GM23248 (cell line): ENCODE measurements around the gene IRAG1. TPM values are rescaled to one million over a fixed set of nuclear protein-coding genes. Genes with fewer than 3 reads are reported as not detected.

Experiments used
- DNase-seq: peaks from one replicate; pipeline ENCODE4 v3.0.0-alpha.2; 2015
- H2AFZ ChIP-seq: fragments of 200-600 bp; sonication (generic); 2 replicates; pipeline ENCODE4 v1.6.1; 2016; ENCODE audit warnings: antibody characterized with exemption
- H3F3A ChIP-seq: fragments of 200-600 bp; sonication (generic); 2 replicates; pipeline ENCODE4 v1.6.1; 2016; ENCODE audit warnings: mild to moderate bottlenecking, antibody characterized with exemption, mixed run types; ENCODE audit not compliant: insufficient read depth
- H3K27ac ChIP-seq: fragments of 200-600 bp; sonication (generic); 2 replicates; pipeline ENCODE4 v1.5.1; 2016; ENCODE audit warnings: mild to moderate bottlenecking
- H3K27me3 ChIP-seq: fragments of 200-600 bp; sonication (generic); replicated peaks from 2 replicates; pipeline ENCODE4 v1.6.1; 2016; ENCODE audit warnings: mild to moderate bottlenecking; ENCODE audit not compliant: insufficient read depth
- H3K36me3 ChIP-seq: fragments of 200-600 bp; sonication (generic); 2 replicates; pipeline ENCODE4 v1.6.1; 2016; ENCODE audit warnings: low read depth, mild to moderate bottlenecking
- H3K4me1 ChIP-seq: fragments of 200-600 bp; sonication (generic); 2 replicates; pipeline ENCODE4 v1.6.1; 2016; ENCODE audit warnings: mild to moderate bottlenecking; ENCODE audit not compliant: insufficient read depth
- H3K4me2 ChIP-seq: fragments of 200-600 bp; sonication (generic); one replicate; pipeline ENCODE4 v1.6.1; 2016; ENCODE audit warnings: mild to moderate bottlenecking; ENCODE audit not compliant: unreplicated experiment
- H3K4me3 ChIP-seq: fragments of 200-600 bp; sonication (generic); 2 replicates; pipeline ENCODE4 v1.5.1; 2016; ENCODE audit warnings: mild to moderate bottlenecking
- H3K79me2 ChIP-seq: fragments of 200-600 bp; sonication (generic); 2 replicates; pipeline ENCODE4 v1.6.1; 2016; ENCODE audit warnings: mild to moderate bottlenecking; ENCODE audit not compliant: insufficient read depth
- H3K9ac ChIP-seq: fragments of 200-600 bp; sonication (generic); 2 replicates; pipeline ENCODE4 v1.6.1; 2016; ENCODE audit warnings: mild to moderate bottlenecking
- H3K9me2 ChIP-seq: fragments of 200-600 bp; sonication (generic); 2 replicates; pipeline ENCODE4 v1.6.1; 2016; ENCODE audit warnings: mixed run types, mild to moderate bottlenecking, moderate library complexity; ENCODE audit not compliant: insufficient read depth
- H3K9me3 ChIP-seq: fragments of 200-600 bp; sonication (generic); one replicate; pipeline ENCODE4 v1.6.1; 2017; ENCODE audit warnings: low read depth
- H4K20me1 ChIP-seq: fragments of 200-600 bp; sonication (generic); 2 replicates; pipeline ENCODE4 v1.6.0; 2016; ENCODE audit not compliant: insufficient read depth
- EZH2 ChIP-seq: fragments of 200-600 bp; sonication (generic); IDR thresholded peaks from 2 replicates; pipeline ENCODE4 v1.6.1; 2018; ENCODE audit warnings: antibody characterized with exemption, mild to moderate bottlenecking; ENCODE audit not compliant: insufficient read depth, poor library complexity, severe bottlenecking
- EZH2phosphoT487 ChIP-seq: fragments of 200-600 bp; sonication (generic); IDR thresholded peaks from 2 replicates; pipeline ENCODE4 v1.6.1; 2018; ENCODE audit warnings: antibody characterized with exemption, moderate library complexity, mild to moderate bottlenecking, low read depth; ENCODE audit not compliant: insufficient read depth
- WGBS, 2 experiments: methylation state at CpG; one replicate each; pipeline ENCODE4 v1.1.6; 2015 to 2017; ENCODE audit warnings: low lambda C conversion rate in 2 of 2, low coverage in 1 of 2; ENCODE audit errors: missing lambda C conversion rate in 2 of 2; 5-methylcytosine and 5-hydroxymethylcytosine counted together
- in situ Hi-C: fragments of 300-500 bp; cut with MboI; formaldehyde crosslinking; loops from 2 replicates; pipeline ENCODE4 v1.15.0; 2020
- polyA plus RNA-seq: library from polyadenylated mRNA; unstranded; fragments of >200 nt; fragmentation: Nextera tagmentation; extraction: Ambion mirVana; gene quantifications from 2 replicates; pipeline ENCODE4 v1.2.1, GENCODE V29; 2016
- total RNA-seq: library from RNA; depleted of rRNA; stranded (reverse); fragments of >200 nt; shearing (Covaris generic); gene quantifications from 2 replicates; pipeline ENCODE4 v1.2.3, GENCODE V29; 2014

Gene IRAG1
- total and polyA plus RNA-seq, 2 experiments from 2014 or later, result 5.3 to 6.7 TPM

GRCh38 chr11:10715571-10715970 is 22.0 kb upstream of the IRAG1 start:
- in situ Hi-C loops, result no loop called here
- 32 to 47% methylated on average over 4 of the region's 4 CpGs for WGBS, 2 experiments

GRCh38 chr11:10709299-10710086 is 15.9 kb upstream of the IRAG1 start:
- Histone ChIP-seq H3K9me3 (no peaks in the 10 kb centered on the region), H3K9ac (no peak overlapping the region), H2AFZ (no peak overlapping the region), H3K4me1 (no peaks in the 10 kb centered on the region), H3K4me2 (no peak overlapping the region), H3K36me3 (no peaks in the 10 kb centered on the region), H4K20me1 (no peaks in the 10 kb centered on the region), H3K9me2 (no peaks in the 10 kb centered on the region), H3F3A (no peaks in the 10 kb centered on the region), H3K4me3 (no peak overlapping the region), H3K79me2 (no peaks in the 10 kb centered on the region), H3K27me3 (no peaks in the 10 kb centered on the region), H3K27ac (no peak overlapping the region)
- in situ Hi-C loops, result no loop called here
- DNase-seq, result no peak
- TF ChIP-seq EZH2phosphoT487 (no peak), EZH2 (no peak)
- 48 to 64% methylated on average over 5 of the region's 5 CpGs for WGBS, 2 experiments

More at GRCh38 chr11:10715571-10715970, 22.0 kb upstream of the IRAG1 start:
- no peaks in the 10 kb centered on the region for H4K20me1 ChIP-seq
- H3F3A ChIP-seq, result no peaks in the 10 kb centered on the region
- H3K4me2 ChIP-seq, result no peak overlapping the region
- no peaks in the 10 kb centered on the region for H3K36me3 ChIP-seq
- H3K27ac ChIP-seq, result no peak overlapping the region
- no peaks in the 10 kb centered on the region for H3K79me2 ChIP-seq
- H3K9ac ChIP-seq, result no peak overlapping the region
- H3K9me2 ChIP-seq, result no peaks in the 10 kb centered on the region
- H3K9me3 ChIP-seq, result no peaks in the 10 kb centered on the region
- no peak overlapping the region for H3K4me3 ChIP-seq
- H3K4me1 ChIP-seq, result peaks cover 15% of the 10 kb centered on the region
- no peaks in the 10 kb centered on the region for H3K27me3 ChIP-seq
- H2AFZ ChIP-seq, result peak overlapping the region; percentile 36
- peak; percentile 40 for DNase-seq
- TF ChIP-seq EZH2phosphoT487 (no peak), EZH2 (no peak)

- H3K79me2 ChIP-seq, result no peaks in the 10 kb centered on the region
- no peaks in the 10 kb centered on the region for H3K9me3 ChIP-seq
- WGBS, 2 experiments, result 79 to 86% methylated on average over 3 of the region's 3 CpGs
- no peaks in the 10 kb centered on the region for H3K4me1 ChIP-seq
- H3K27me3 ChIP-seq, result no peaks in the 10 kb centered on the region
- H3F3A ChIP-seq, result no peaks in the 10 kb centered on the region
- H3K4me2 ChIP-seq, result no peak overlapping the region
- H4K20me1 ChIP-seq, result no peaks in the 10 kb centered on the region
- H2AFZ ChIP-seq, result no peak overlapping the region
- TF ChIP-seq EZH2phosphoT487, result no peak
- no peak for TF ChIP-seq EZH2
- no peak overlapping the region for H3K4me3 ChIP-seq
- H3K9me2 ChIP-seq, result no peaks in the 10 kb centered on the region
- in situ Hi-C loops, result no loop called here
- DNase-seq, result no peak
- no peak overlapping the region for H3K9ac ChIP-seq
- H3K36me3 ChIP-seq, result no peaks in the 10 kb centered on the region
- H3K27ac ChIP-seq, result no peak overlapping the region
Observed at GRCh38 chr11:10708131-10708530, 14.6 kb upstream of the IRAG1 start.

- no peaks in the 10 kb centered on the region for H3K27me3 ChIP-seq
- H4K20me1 ChIP-seq, result no peaks in the 10 kb centered on the region
- no peak overlapping the region for H3K27ac ChIP-seq
- H3K9ac ChIP-seq, result no peak overlapping the region
- in situ Hi-C loops, result no loop called here
- DNase-seq, result peak; percentile 70
- H3F3A ChIP-seq, result no peaks in the 10 kb centered on the region
- no peaks in the 10 kb centered on the region for H3K9me2 ChIP-seq
- H3K9me3 ChIP-seq, result no peaks in the 10 kb centered on the region
- H3K4me2 ChIP-seq, result no peak overlapping the region
- 65 to 78% methylated on average over 3 of the region's 3 CpGs for WGBS, 2 experiments
- H3K36me3 ChIP-seq, result no peaks in the 10 kb centered on the region
- no peak overlapping the region for H3K4me3 ChIP-seq
- H3K79me2 ChIP-seq, result no peaks in the 10 kb centered on the region
- H2AFZ ChIP-seq, result no peak overlapping the region
- no peaks in the 10 kb centered on the region for H3K4me1 ChIP-seq
- TF ChIP-seq EZH2, result no peak
- no peak for TF ChIP-seq EZH2phosphoT487
Observed at GRCh38 chr11:10701982-10702381, 8.4 kb upstream of the IRAG1 start.
